GM19452 (cell line): Measurements from ENCODE around the gene COG6.

Experiments used
- ATAC-seq: cut with Tn5 transposase; IDR thresholded peaks from one replicate; pipeline ENCODE4 v1.9.1; 2021; ENCODE audit not compliant: unreplicated experiment

The COG6 gene

DNA sequence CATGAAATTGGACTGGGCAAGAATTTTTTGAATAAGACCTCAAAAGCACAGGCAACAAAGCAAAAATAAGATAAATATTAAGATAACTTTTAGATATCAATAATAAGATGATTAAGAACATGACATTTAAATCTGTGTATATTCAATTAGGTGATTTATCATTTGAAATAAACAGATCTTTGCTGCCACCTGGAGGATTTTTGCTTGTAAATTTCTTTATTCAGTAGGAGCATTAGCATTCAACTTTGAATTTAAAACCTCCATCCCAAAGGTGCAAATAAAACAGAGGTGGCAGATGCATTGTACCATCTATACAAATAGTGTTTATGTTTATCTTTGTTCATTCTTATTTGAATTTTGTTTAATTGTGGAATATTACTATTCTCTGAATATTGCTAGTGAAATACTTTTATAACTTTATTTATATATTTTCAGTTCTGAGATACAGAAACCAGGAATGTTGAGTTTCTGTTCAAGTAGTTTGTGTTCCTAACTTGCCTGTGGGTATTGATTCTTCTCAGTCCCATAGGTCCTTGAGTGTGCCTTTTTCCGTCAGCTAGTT is 20.9 kb downstream of the COG6 start:
- ATAC-seq, result no peak

DNA sequence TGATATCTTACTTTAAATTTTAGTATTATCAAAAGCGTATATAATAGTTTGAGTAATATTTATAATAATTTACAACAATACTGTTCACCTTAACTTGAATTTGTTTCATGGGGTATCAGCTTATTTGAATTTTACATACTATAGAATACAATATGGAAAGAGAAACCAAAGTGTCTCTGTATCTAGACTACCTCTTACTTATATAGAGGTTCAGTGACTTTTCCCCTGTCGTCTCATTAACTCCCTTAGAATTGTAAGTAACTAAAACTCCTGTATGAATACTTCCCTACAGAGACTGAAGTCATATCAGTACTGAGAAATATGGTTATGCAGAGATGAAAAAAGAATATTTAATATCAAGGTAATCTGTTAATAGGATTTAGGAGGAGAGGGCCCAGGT is 26.8 kb downstream of the COG6 start:
- ATAC-seq, result no peak

DNA sequence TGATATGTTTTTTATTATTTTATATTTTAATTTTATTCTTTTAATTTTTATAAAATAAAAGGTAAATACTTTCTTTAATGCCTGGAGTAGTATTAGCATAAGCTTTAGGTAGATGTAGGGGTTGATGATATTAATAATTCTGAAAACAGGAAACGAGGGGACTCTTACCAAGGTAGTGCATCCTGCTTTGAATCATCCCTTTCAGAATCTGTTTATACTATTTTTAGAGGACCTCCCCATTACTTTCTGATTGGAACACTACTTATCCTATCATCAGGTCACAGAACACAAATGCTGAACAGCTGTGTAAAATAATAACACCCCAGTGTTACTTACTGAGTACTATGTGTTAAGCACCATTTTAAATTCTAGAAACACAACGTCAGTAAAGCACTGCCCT is 27.3 kb downstream of the COG6 start:
- ATAC-seq, result peak; percentile 72

DNA sequence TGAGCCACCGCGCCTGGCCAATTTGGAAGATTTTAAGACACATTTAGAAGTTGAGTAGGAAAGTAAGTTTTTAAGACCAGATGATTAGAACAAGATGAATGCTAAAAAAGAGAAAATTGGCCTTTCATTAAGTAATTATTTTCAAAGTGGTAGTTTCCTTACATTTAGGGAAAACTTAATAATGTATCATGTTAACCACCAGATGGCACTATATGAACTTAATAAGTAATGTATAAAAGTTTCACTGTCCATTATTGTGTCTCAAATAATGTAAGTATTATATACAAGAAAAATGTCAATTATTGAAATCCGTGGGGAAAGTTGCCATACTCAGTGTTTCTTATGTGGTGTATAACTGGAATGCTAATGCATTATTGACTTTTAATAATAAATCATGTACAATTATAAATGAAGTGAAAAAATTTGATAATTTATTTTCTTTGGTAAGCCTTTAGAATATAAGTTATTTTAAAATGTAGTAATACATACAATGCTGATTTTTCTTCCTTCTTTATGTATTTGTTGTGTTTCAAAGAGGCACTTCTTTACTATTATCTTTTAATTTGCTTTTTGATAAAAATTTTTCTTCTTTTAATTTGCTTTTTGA is 29.2 kb downstream of the COG6 start:
- no peak for ATAC-seq

DNA sequence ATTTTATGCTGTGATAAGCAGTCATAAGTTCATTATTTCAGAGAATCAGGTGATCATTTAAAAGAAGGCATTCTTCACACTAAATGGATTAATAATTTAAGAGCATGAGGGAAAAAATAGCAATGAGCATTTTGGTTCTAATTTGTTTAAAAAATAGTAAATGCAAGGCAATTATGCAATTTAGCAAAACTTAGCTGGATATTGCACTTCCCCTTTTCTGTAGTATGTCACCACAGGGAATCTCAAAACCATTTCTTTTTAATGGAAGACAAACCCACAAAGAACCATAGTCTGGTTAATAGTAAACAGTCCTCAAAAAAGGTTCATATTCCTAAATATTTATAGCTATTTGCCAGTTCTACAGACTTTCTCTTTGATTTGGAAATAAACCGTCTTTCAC is 30.2 kb downstream of the COG6 start:
- no peak for ATAC-seq

DNA sequence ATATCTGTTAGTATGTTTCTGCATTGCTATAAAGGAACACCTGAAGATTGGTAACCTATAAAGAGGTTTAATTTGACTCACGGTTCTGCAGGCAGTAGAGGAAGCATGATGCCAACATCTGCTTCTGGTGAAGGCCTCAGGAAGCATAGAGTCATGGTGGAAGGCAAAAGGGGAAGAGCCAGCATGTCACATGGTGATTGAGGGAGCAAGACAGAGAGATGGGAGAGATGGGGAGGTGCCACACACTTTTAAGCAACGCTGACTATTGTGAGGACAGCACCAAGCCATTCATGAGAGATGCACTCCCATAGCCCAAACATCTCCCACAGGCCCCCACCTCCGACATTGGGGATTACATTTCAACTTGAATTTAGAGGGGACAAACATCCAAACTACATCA is 32.8 kb downstream of the COG6 start:
- no peak for ATAC-seq

DNA sequence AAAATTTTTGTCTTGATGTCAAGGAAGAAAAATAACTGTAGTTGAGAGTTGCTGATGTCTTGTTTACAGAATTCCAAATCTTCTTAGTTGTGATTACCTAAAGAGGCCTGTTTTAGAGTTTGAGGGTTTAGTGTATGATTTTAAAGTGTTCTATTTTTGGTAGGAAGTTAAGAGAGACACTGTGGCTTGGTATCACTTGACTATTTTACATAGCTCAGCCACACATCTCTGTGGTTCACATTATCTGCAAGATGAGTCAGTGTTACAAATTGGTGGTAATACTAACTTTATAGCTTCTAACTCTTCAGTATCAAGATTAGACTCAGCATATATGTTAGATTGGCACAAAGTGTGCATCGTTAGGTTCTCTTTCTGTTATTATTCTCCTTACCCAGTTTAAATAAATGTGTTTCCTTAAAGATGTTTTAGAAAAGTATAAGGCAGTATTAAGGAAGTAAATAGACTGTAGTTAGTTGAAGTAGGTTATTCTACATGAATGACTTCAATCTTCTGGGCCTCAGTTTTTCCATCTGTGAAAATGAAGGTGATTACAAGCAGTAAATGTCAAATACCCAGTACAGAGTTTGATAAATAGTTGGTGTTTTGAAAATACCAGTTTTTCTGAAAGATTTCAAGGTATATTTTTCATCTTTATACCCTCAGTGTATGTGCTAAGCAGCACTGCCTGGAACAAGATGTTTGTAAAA is 33.4 kb downstream of the COG6 start:
- peak; percentile 78 for ATAC-seq

DNA sequence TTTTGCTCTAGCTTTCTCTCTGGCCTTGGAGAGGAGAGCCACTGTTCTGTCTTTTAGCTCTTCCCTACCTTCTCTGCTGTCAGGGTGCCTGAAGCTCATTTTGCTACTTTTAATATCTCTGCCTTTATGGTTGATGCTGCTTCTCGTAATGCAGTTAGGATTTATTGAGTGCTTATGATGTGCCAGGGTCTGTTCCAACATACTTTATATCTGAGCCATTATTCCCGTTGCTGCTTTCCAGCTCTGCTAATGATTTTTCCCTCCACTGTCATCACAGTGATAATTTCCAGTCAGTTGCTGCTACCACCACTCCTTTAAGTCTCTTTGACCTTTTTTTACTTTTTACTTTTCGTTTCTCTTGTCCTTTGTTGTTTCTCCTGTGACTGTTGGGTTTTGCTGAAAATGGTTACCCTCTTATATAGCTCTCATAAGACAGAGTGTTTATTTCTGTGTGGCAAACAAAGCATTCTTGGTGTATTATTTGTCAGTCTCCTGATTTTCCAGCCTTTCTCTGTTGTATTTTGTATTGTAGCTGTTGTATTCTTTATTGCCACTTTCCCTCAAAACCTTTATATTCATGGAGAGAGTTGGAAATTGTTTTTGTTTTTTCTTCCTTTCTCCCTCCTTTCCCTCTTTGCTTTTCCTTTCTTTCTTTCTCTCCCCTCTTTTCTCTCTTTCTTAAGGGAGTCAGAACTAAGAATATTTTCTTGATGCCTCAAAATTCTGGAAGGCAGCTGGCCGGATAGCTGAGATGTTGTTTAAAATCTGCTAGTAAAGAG is 37.4 kb downstream of the COG6 start:
- no peak for ATAC-seq

DNA sequence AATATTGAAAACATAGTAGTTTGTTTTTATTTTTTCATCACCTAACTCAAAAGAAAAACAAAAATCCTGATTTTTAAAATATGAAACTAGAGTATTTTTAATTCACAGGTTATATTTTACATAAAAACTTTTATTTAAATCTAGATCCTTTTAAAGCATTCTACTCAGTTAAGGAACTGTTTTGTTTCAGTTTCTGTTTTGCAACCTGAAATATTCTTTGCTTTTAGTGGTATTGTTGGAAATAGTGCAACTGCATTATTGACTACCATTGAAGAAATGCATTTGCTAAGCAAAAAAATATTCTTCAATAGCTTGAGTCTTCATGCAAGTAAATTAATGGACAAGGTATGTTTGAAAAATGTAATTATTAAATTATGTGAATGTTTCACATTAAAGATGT is 43.8 kb downstream of the COG6 start:
- no peak for ATAC-seq

DNA sequence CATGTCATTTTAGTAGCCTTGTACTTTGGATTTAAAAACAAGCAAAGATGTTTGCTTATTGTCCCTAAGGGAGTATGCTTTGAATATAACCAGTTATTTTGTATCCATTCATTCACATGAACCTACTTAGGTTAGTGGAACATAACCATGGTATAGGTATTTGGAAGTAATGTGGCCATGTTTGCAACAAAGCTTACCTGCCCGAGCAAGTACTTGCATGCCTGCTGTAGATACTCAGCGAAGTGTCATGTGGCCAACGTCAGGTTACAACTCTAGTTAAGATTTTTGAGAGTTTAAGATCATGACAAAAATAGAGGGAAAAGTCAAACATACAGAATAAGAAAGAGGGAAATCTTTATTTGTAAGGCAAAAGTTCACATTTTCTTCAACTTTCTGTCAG is 57.2 kb downstream of the COG6 start:
- ATAC-seq, result no peak

DNA sequence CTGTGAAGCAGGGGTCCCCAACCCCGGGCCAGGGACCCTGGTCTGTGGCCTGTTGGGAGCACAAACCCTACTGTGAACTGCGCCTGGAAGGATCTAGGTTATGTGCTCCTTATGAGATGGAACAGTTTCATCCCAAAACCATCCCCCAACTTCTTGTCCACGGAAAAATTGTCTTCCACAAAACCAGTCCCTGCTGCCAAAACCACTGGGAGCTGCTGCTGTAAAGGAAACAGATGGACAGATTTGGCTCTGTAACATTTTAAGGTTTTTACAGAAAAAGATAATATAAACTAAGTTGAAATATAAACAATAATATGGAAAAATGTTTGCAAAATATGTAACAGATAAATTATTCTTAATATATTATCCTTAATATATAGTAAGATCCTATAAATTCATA is 73.7 kb downstream of the COG6 start:
- ATAC-seq, result no peak

DNA sequence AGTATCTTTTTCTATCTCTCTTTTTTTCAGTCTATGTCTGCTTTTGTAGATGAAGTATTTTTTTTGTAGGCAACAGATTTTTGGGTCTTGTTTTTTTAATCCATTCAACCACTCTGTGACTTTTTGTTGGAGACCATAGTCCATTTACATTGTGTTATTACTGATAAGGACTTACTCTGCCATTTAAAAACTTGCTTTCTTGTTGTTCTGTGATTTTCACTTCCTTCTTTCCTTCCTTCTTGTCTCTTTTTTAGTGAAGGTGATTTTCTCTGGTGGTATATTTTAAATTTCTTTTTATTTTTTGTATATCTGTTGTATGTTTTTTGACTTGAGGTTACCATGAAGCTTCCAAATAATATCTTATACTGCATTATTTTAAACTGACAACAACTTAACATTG is 79.5 kb downstream of the COG6 start:
- ATAC-seq, result no peak

DNA sequence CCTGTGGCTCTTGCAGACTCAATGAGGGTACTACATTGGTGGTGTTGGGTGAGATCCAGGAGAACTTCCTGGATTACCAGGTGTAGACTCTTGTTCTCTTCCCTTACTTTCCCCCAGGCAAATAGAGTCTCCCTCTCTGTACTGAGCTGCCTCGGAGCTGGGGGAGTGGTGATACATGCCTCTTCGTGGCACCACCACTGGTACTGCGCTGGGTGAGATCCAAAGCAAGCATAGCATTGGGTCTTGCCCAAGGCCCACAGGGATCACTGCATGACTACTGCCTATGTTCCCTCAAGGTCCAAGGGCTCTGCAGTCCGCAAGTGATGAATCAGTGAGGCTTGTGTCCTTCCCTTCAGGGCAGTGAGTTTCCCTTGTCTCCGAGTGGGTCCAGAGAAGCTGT is 81.6 kb downstream of the COG6 start:
- no peak for ATAC-seq

DNA sequence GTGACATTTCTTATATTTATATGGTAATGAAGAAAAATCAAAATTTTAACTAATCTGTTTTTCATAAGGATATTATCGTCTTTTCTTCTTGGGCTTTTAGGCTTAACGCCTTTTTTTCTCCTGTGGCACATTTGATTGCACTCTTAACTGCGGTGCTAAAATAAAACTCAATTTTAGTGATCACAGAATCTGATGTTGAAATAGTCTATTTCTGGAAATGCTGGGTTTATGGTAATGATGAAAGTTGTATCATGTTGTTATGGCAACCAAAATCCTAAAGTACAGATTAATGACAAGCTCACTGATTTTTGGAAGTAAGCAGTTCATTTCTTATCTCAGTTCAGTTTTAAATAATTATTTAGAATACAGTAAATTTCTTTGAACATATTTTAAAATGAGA is 85.3 kb downstream of the COG6 start:
- ATAC-seq, result no peak

DNA sequence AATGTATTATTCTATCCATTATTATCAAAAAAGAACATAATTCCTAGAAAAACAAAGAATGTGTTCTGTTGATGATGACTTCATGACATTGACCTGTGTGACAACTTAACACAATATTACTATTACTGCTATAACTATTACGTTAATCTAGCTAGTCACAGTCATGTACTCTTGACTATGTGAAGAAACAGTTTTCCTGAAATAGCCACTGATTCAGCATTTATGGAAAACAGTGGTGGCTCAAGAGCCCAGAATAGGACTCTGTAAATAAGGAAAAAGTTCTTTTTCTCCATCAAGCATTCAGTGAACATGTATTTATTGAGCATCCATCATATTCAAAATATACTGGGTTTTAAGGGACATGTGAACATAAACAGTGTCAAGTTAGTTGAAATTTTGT is 93.5 kb downstream of the COG6 start:
- ATAC-seq, result no peak

DNA sequence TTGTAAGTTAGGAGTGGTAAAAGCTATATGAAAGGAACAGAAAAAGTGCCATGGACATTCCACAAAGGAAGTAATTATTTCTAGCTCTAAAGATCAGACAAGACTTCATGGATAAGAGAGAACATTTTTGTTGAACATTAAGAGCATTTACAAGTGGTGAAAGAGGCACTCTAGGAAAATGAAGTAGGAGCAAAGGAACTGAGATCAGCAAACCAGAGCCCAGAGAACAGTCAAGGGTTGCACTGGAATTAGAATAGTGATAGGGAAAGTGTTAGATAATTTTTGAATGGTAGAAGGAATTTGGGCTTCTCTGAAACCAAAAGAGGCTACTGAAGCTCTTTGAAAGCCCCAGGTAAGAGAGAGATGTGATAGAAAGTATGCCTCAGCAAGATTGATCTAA is 94.1 kb downstream of the COG6 start:
- no peak for ATAC-seq

DNA sequence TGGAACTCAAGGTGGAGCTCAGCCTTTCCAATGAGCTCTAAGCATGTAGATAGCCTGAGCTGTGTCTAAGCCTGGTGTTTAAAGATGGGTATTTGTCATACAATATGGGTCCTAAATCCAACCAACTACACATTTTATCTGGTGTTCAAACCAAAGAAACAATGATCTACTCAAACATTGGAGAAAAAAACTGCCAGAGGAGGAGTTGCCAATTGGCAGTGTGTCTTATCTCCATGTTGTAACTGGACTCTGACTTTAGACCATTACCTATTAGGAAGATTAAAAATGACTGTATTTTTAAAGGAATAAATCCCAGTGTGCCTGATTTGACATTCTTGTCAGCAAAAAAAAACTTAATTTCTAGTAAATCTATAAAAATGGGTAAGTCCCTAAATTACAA is 96.3 kb downstream of the COG6 start:
- no peak for ATAC-seq

DNA sequence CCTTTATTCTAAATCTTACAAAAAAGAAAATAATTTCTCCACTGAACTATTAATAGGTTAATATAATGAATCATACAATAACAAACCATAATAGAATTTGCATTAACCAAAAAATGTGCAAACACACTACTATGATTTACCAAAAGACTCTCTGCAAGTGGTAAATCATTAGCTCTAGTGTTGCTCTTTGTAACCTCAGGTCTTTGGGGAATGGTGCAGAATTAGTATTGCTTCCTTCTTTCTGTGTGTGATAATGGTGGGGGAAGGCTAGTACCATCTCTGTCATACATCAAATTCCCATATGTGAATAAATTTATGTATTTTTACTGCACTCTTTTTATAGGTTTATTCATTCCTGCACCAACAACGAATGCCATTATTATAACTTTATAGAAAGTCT is 105.1 kb downstream of the COG6 start:
- peak; percentile 96 for ATAC-seq

DNA sequence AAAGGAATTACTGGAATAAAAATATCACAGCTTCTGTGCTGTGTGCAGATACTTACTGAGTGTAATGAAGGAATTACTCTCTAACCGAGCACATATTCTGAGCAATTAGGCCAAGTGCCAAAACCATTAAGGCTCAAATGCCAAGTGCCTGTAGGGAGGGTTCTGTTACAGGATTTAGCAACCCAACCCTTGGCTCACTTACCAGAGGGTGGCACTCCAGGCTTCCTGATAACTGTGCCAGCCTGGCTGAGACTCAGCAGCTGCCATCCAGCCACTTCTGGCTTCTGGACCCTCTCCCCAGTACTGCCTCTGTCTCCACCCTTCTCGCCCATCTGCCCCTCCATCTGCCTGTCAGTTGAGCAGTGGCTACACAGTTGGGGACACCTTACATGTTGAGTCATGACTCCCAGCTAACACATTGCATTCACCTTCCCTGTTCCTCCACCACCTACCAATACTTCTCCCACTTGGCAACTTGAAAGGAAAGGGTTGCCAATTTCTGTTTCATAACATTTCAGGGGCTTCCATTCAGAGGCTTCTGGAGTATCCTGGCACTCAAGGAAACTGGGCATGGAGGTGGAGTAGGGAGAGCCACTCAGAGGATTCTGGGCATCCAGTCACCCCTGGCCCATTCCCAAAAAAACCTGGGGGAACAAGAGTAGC is 110.5 kb downstream of the COG6 start:
- no peak for ATAC-seq

DNA sequence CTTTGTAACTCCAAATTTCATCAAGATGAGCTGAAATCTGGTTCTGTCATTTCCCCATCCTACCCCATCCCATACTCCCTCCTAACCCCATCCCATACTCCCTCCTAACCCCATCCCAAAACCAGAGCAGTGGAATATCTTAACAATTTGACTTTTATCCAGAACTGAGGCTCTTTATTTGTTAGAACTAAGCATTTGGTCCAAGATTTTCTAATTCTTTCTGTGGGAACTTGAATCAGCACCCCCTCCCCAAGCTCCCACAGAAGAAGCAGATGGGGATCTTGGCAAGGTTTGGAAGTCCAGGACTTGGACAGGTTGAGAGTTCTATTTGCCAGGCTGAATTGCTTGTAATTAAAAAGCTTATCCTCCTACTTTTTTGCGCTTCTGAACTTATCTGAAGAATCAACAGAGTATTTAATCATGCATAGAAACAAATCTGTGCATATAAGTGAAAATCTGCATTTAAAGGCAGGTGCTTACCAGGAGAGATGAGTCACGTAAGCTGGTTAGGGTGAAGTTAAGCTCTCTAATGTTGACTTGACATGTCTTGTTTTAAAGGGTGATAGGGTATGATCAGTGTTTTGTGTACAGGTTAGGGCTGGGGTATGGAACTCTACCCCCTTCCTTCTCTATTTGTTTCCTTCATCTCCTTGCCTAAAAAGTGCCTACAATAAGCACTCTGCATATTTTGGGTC is 111.1 kb downstream of the COG6 start:
- ATAC-seq, result no peak
